ENCODE data around the gene PPP2R2D. TPM values are rescaled to one million over a fixed set of nuclear protein-coding genes. Genes with fewer than 3 reads are reported as not detected.
"Not testable (repeated sequence)": the region's sequence is repeated elsewhere in the genome, so short reads cannot be mapped to it uniquely, and the experiment has no call there.

PPP2R2D gene
- total and polyA plus RNA-seq, 2 donors, result 29.3 to 32.3 TPM

GRCh38 chr10:131882590-131883451 is 18.0 kb upstream of the PPP2R2D start:
- Histone ChIP-seq H3K9me3 (ENCODE audit: control insufficient read depth in 2 of 2, insufficient read depth in 1 of 2, low read length in 1 of 2) (peaks cover 3 to 26% of the 10 kb centered on the region in 2 donors), H3K27ac (ENCODE audit: low read depth in 1 of 2, low read length in 1 of 2) (no peak overlapping the region), H3K4me1 (ENCODE audit: control insufficient read depth in 2 of 2, insufficient read depth in 2 of 2, low read length in 2 of 2) (peaks cover 0 to 4% of the 10 kb centered on the region in 2 donors), H3K27me3 (ENCODE audit: control insufficient read depth in 2 of 2, insufficient read depth in 1 of 2, low read length in 1 of 2) (peaks cover 0 to 3% of the 10 kb centered on the region in 2 donors), H3K4me3 (ENCODE audit: low read length in 2 of 2) (no peak overlapping the region), H3K36me3 (ENCODE audit: control insufficient read depth in 2 of 2, insufficient read depth in 2 of 2, low read length in 1 of 2) (no peaks in the 10 kb centered on the region)
- DNase-seq (ENCODE audit: low read depth in 6 of 9, low spot score in 9 of 9), result no peak
- WGBS, result 91% methylated on average over 10 of the region's 10 CpGs

GRCh38 chr10:131883621-131884393 is 17.0 kb upstream of the PPP2R2D start:
- H3K27ac ChIP-seq (ENCODE audit: low read depth in 1 of 2, low read length in 1 of 2); H3K36me3 ChIP-seq (ENCODE audit: control insufficient read depth in 2 of 2, insufficient read depth in 2 of 2, low read length in 1 of 2); H3K27me3 ChIP-seq (ENCODE audit: control insufficient read depth in 2 of 2, insufficient read depth in 1 of 2, low read length in 1 of 2); H3K4me1 ChIP-seq (ENCODE audit: control insufficient read depth in 2 of 2, insufficient read depth in 2 of 2, low read length in 2 of 2); H3K4me3 ChIP-seq (ENCODE audit: low read length in 2 of 2); DNase-seq (ENCODE audit: low read depth in 6 of 9, low spot score in 9 of 9): not testable (repeated sequence)
- 69% methylated on average over 7 of the region's 7 CpGs for WGBS
- H3K9me3 ChIP-seq (ENCODE audit: control insufficient read depth in 2 of 2, insufficient read depth in 1 of 2, low read length in 1 of 2), result peaks cover 3 to 26% of the 10 kb centered on the region in 2 donors

- Histone ChIP-seq H3K27ac (ENCODE audit: low read depth in 1 of 2, low read length in 1 of 2) (peak overlapping the region in 1 of 2 donors; percentile 18), H3K27me3 (ENCODE audit: control insufficient read depth in 2 of 2, insufficient read depth in 1 of 2, low read length in 1 of 2) (peaks cover 0 to 3% of the 10 kb centered on the region in 2 donors), H3K36me3 (ENCODE audit: control insufficient read depth in 2 of 2, insufficient read depth in 2 of 2, low read length in 1 of 2) (no peaks in the 10 kb centered on the region), H3K4me3 (ENCODE audit: low read length in 2 of 2) (no peak overlapping the region), H3K4me1 (ENCODE audit: control insufficient read depth in 2 of 2, insufficient read depth in 2 of 2, low read length in 2 of 2) (peaks cover 0 to 4% of the 10 kb centered on the region in 2 donors), H3K9me3 (ENCODE audit: control insufficient read depth in 2 of 2, insufficient read depth in 1 of 2, low read length in 1 of 2) (peaks cover 3 to 26% of the 10 kb centered on the region in 2 donors)
- DNase-seq (ENCODE audit: low read depth in 6 of 9, low spot score in 9 of 9), result peak in 6 of 9 donors; percentile 48 to 83 (median 62)
- WGBS, result 25% methylated on average over 25 of the region's 25 CpGs
Observed at GRCh38 chr10:131885391-131886165, 15.2 kb upstream of the PPP2R2D start.

DNA sequence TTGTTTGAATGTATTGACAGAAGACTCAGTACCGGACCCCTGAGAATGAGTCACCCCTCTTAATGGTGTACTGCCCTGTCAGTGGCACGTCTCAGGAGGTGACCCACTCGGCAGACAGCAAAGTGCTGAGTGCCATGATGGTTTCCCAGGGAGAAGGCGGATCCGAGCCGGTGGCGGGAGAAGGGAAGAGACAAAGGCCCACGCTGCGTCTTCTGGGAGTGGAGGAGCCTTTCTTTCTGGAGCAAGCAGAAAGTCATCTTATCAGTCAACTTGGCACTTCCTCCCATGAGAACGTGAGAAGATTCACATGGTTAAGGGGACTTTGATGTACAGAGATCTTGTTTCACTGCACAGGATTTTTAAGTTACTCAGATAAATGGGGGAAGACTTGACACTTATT is 14.6 kb upstream of the PPP2R2D start:
- 86% methylated on average over 10 of the region's 10 CpGs for WGBS
- no peak overlapping the region for H3K27ac ChIP-seq (ENCODE audit: low read depth in 1 of 2, low read length in 1 of 2)
- H3K4me3 ChIP-seq (ENCODE audit: low read length in 2 of 2), result no peak overlapping the region
- no peak for DNase-seq (ENCODE audit: low read depth in 6 of 9, low spot score in 9 of 9)
- H3K9me3 ChIP-seq (ENCODE audit: control insufficient read depth in 2 of 2, insufficient read depth in 1 of 2, low read length in 1 of 2), result peaks cover 3 to 22% of the 10 kb centered on the region in 2 donors
- H3K4me1 ChIP-seq (ENCODE audit: control insufficient read depth in 2 of 2, insufficient read depth in 2 of 2, low read length in 2 of 2), result peaks cover 0 to 4% of the 10 kb centered on the region in 2 donors
- no peaks in the 10 kb centered on the region for H3K36me3 ChIP-seq (ENCODE audit: control insufficient read depth in 2 of 2, insufficient read depth in 2 of 2, low read length in 1 of 2)
- peaks cover 3 to 5% of the 10 kb centered on the region in 2 donors for H3K27me3 ChIP-seq (ENCODE audit: control insufficient read depth in 2 of 2, insufficient read depth in 1 of 2, low read length in 1 of 2)

- H3K9me3 ChIP-seq (ENCODE audit: control insufficient read depth in 2 of 2, insufficient read depth in 1 of 2, low read length in 1 of 2), result peaks cover under 1 to 11% of the 10 kb centered on the region in 2 donors
- peaks cover 3 to 21% of the 10 kb centered on the region in 2 donors for H3K27me3 ChIP-seq (ENCODE audit: control insufficient read depth in 2 of 2, insufficient read depth in 1 of 2, low read length in 1 of 2)
- H3K4me3 ChIP-seq (ENCODE audit: low read length in 2 of 2), result no peak overlapping the region
- H3K36me3 ChIP-seq (ENCODE audit: control insufficient read depth in 2 of 2, insufficient read depth in 2 of 2, low read length in 1 of 2), result no peaks in the 10 kb centered on the region
- H3K4me1 ChIP-seq (ENCODE audit: control insufficient read depth in 2 of 2, insufficient read depth in 2 of 2, low read length in 2 of 2), result peaks cover 0 to 4% of the 10 kb centered on the region in 2 donors
- H3K27ac ChIP-seq (ENCODE audit: low read depth in 1 of 2, low read length in 1 of 2), result no peak overlapping the region
- DNase-seq (ENCODE audit: low read depth in 6 of 9, low spot score in 9 of 9), result no peak
- 86% methylated on average over 6 of the region's 6 CpGs for WGBS
Observed at GRCh38 chr10:131888186-131888604, 12.6 kb upstream of the PPP2R2D start.

DNA sequence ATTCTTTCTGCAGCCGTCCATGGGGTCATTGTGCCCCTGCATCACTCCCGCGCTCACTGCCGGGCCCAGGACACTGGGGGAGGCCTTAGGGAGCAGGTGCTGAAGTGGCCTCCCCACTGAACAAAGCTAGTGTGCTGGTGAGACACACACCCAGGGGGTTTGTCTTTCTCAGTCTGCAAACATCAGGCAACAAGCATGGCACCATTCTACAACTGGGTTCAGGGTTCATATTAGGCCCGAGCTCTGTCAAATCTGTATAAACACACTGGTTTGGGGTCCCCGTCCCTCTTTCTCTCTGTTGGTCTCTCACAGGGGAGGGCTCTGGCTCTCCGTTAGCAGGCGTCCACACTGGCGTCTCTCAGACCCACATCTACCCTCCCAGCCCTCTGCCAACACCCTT is 11.1 kb upstream of the PPP2R2D start:
- peaks cover 3 to 22% of the 10 kb centered on the region in 2 donors for H3K27me3 ChIP-seq (ENCODE audit: control insufficient read depth in 2 of 2, insufficient read depth in 1 of 2, low read length in 1 of 2)
- no peak overlapping the region for H3K4me3 ChIP-seq (ENCODE audit: low read length in 2 of 2)
- 98% methylated on average over 9 of the region's 9 CpGs for WGBS
- H3K4me1 ChIP-seq (ENCODE audit: control insufficient read depth in 2 of 2, insufficient read depth in 2 of 2, low read length in 2 of 2), result peaks cover 0 to 4% of the 10 kb centered on the region in 2 donors
- H3K27ac ChIP-seq (ENCODE audit: low read depth in 1 of 2, low read length in 1 of 2), result no peak overlapping the region
- no peaks in the 10 kb centered on the region for H3K36me3 ChIP-seq (ENCODE audit: control insufficient read depth in 2 of 2, insufficient read depth in 2 of 2, low read length in 1 of 2)
- DNase-seq (ENCODE audit: low read depth in 6 of 9, low spot score in 9 of 9), result no peak
- no peaks in the 10 kb centered on the region for H3K9me3 ChIP-seq (ENCODE audit: control insufficient read depth in 2 of 2, insufficient read depth in 1 of 2, low read length in 1 of 2)

- H3K36me3 ChIP-seq (ENCODE audit: control insufficient read depth in 2 of 2, insufficient read depth in 2 of 2, low read length in 1 of 2), result no peaks in the 10 kb centered on the region
- no peak for DNase-seq (ENCODE audit: low read depth in 6 of 9, low spot score in 9 of 9)
- peaks cover 0 to 3% of the 10 kb centered on the region in 2 donors for H3K4me1 ChIP-seq (ENCODE audit: control insufficient read depth in 2 of 2, insufficient read depth in 2 of 2, low read length in 2 of 2)
- 95% methylated on average over 11 of the region's 11 CpGs for WGBS
- H3K27me3 ChIP-seq (ENCODE audit: control insufficient read depth in 2 of 2, insufficient read depth in 1 of 2, low read length in 1 of 2), result peaks cover 3 to 22% of the 10 kb centered on the region in 2 donors
- H3K9me3 ChIP-seq (ENCODE audit: control insufficient read depth in 2 of 2, insufficient read depth in 1 of 2, low read length in 1 of 2), result no peaks in the 10 kb centered on the region
- no peak overlapping the region for H3K4me3 ChIP-seq (ENCODE audit: low read length in 2 of 2)
- no peak overlapping the region for H3K27ac ChIP-seq (ENCODE audit: low read depth in 1 of 2, low read length in 1 of 2)
Observed at GRCh38 chr10:131890276-131891195, 10.3 kb upstream of the PPP2R2D start.

All from thymus (tissue), 11 donors.